ENCODE results near the gene MINPP1. TPM values are rescaled to one million over a fixed set of nuclear protein-coding genes. Genes with fewer than 3 reads are reported as not detected.

Gene MINPP1
- total RNA-seq, 1 experiment from 2014 or later, result 14.3 TPM

DNA sequence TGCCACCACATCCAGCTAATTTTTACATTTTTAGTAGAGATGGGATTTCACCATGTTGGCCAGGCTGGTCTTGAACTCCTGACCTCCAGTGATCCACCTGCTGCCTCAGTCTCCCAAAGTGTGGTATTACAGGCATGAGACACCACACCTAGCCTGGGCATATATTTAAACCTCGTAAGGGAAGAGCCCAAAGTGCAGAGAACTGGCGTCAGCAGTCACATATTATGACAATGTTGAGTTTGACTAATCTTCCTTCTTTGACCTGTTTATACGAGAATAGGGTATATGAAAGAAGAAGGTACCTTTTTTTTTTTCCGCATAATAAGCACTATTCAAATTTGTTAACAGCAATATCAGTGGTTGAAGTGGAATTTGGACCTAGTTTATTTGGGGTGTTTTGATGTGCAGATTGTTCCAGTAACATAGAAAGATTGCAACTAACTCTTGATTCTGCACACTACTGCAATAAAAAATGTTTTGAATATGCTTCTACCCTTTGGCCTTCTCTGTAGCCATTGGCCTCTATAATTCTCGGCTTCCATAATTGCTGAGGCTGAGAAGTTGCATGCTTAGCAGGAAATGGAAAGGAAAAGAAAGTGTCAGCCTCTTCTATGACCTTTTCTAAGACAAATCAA lies 55.9 kb downstream of the MINPP1 start:
- H3F3A ChIP-seq (ENCODE audit: low read length, unreplicated experiment), result no peaks in the 10 kb centered on the region
- peaks cover 3% of the 10 kb centered on the region; the same call in 1 of the 2 replicates for H3K9me3 ChIP-seq (ENCODE audit: low read length)
- no peaks in the 10 kb centered on the region for H4K20me1 ChIP-seq (ENCODE audit: low read length)
- CTCF ChIA-PET, result no interaction called here
- no TSS peak for BruUV-seq (replicated peaks)
- no peaks in the 10 kb centered on the region for H3K36me3 ChIP-seq (ENCODE audit: low read depth, low read length)
- ATAC-seq (no peak), DNase-seq (no peak)
- POLR2A ChIA-PET (ENCODE audit: unreplicated experiment), result no interaction called here
- H3K9ac ChIP-seq (ENCODE audit: low read length), result no peak overlapping the region
- no peaks in the 10 kb centered on the region for H3K27me3 ChIP-seq (ENCODE audit: low read length)
- no peak overlapping the region for H3K27ac ChIP-seq (ENCODE audit: low read length)
- H3K79me2 ChIP-seq (ENCODE audit: low read length), result no peaks in the 10 kb centered on the region
- no peak for TF ChIP-seq EZH2phosphoT487 (IDR thresholded peaks at IDR 0.05; ENCODE audit: borderline replicate concordance, low read length)
- no peak for TF ChIP-seq EZH2 (IDR thresholded peaks at IDR 0.05; ENCODE audit: low read length, unreplicated experiment)
- TF ChIP-seq, protein P1, sequence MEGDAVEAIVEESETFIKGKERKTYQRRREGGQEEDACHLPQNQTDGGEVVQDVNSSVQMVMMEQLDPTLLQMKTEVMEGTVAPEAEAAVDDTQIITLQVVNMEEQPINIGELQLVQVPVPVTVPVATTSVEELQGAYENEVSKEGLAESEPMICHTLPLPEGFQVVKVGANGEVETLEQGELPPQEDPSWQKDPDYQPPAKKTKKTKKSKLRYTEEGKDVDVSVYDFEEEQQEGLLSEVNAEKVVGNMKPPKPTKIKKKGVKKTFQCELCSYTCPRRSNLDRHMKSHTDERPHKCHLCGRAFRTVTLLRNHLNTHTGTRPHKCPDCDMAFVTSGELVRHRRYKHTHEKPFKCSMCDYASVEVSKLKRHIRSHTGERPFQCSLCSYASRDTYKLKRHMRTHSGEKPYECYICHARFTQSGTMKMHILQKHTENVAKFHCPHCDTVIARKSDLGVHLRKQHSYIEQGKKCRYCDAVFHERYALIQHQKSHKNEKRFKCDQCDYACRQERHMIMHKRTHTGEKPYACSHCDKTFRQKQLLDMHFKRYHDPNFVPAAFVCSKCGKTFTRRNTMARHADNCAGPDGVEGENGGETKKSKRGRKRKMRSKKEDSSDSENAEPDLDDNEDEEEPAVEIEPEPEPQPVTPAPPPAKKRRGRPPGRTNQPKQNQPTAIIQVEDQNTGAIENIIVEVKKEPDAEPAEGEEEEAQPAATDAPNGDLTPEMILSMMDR (conservative IDR thresholded peaks at IDR 0.05; ENCODE audit: low read depth, low read length), result no peak
- H3K4me1 ChIP-seq (ENCODE audit: insufficient read depth, low read length), result no peaks in the 10 kb centered on the region
- H3K9me2 ChIP-seq (replicated peaks; ENCODE audit: low read length), result no peaks in the 10 kb centered on the region
- intact Hi-C loops (cut with micrococcal nuclease), result no loop called here
- H2AFZ ChIP-seq (ENCODE audit: low read length), result no peak overlapping the region
- no peak overlapping the region for H3K4me3 ChIP-seq (ENCODE audit: low read length)
- no peak overlapping the region for H3K4me2 ChIP-seq (ENCODE audit: low read length)

DNA sequence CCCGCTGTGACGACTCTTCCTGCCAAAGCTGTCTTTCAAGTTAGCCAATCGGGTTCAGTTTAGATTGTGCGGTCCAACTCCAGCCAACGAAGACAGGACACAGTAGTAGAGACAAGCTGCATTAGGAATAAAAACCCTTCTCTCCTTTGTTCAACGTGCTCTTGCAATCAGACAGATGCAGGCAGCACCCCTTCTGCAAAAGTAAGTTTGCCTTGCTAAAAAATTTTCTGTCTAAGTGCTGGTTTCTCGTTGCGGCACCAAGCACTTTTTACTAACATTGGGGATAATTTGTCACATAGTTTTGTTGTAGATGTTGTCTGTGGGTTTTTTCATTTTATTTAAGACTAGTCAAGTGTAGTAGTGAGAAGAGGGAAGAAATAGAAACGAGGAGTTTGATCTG lies 58.1 kb downstream of the MINPP1 start:
- no peaks in the 10 kb centered on the region for H3K79me2 ChIP-seq (ENCODE audit: low read length)
- H3K27me3 ChIP-seq (ENCODE audit: low read length), result no peaks in the 10 kb centered on the region
- H3K4me2 ChIP-seq (ENCODE audit: low read length), result no peak overlapping the region
- DNase-seq (no peak), ATAC-seq (no peak)
- no peak for TF ChIP-seq EZH2 (IDR thresholded peaks at IDR 0.05; ENCODE audit: low read length, unreplicated experiment)
- TF ChIP-seq, protein P1 (conservative IDR thresholded peaks at IDR 0.05; ENCODE audit: low read depth, low read length), result no peak
- TF ChIP-seq EZH2phosphoT487 (IDR thresholded peaks at IDR 0.05; ENCODE audit: borderline replicate concordance, low read length), result no peak
- no peak overlapping the region for H2AFZ ChIP-seq (ENCODE audit: low read length)
- intact Hi-C loops (cut with micrococcal nuclease), result no loop called here
- ChIA-PET POLR2A (ENCODE audit: unreplicated experiment) (no interaction called here), CTCF (no interaction called here)
- H3F3A ChIP-seq (ENCODE audit: low read length, unreplicated experiment), result no peaks in the 10 kb centered on the region
- H3K9me2 ChIP-seq (replicated peaks; ENCODE audit: low read length), result no peaks in the 10 kb centered on the region
- H3K4me1 ChIP-seq (ENCODE audit: insufficient read depth, low read length), result no peaks in the 10 kb centered on the region
- H3K9ac ChIP-seq (ENCODE audit: low read length), result no peak overlapping the region
- BruUV-seq (replicated peaks), result no TSS peak
- H3K4me3 ChIP-seq (ENCODE audit: low read length), result no peak overlapping the region
- H3K9me3 ChIP-seq (ENCODE audit: low read length), result peaks cover 3% of the 10 kb centered on the region; the same call in 1 of the 2 replicates
- no peaks in the 10 kb centered on the region for H4K20me1 ChIP-seq (ENCODE audit: low read length)
- H3K36me3 ChIP-seq (ENCODE audit: low read depth, low read length), result no peaks in the 10 kb centered on the region
- no peak overlapping the region for H3K27ac ChIP-seq (ENCODE audit: low read length)

DNA sequence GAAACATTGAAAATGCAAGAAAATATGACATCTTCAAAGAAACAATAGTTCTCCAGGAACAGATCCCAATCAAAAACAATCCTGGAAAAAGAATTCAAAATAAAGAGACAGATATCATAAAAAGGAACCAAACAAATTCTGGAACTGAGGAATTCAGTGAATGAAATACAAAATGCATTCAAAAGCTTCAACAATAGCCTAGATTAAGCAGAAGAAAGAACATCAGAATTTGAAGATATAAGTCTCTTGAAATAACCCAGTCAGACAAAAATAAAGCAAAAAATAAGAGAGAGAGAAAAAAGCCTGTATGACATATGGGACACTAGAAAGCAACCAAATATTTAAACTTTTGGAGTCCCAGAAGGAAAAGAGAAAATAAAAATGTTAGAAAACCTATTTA lies 60.3 kb downstream of the MINPP1 start:
- no peak overlapping the region for H2AFZ ChIP-seq (ENCODE audit: low read length)
- ChIA-PET CTCF (no interaction called here), POLR2A (ENCODE audit: unreplicated experiment) (no interaction called here)
- no peaks in the 10 kb centered on the region for H3K4me1 ChIP-seq (ENCODE audit: insufficient read depth, low read length)
- H3K27me3 ChIP-seq (ENCODE audit: low read length), result no peaks in the 10 kb centered on the region
- H3K9me2 ChIP-seq (replicated peaks; ENCODE audit: low read length), result no peaks in the 10 kb centered on the region
- no peak overlapping the region for H3K4me3 ChIP-seq (ENCODE audit: low read length)
- peaks cover 3% of the 10 kb centered on the region; the same call in 1 of the 2 replicates for H3K9me3 ChIP-seq (ENCODE audit: low read length)
- no peak overlapping the region for H3K27ac ChIP-seq (ENCODE audit: low read length)
- no peaks in the 10 kb centered on the region for H3K79me2 ChIP-seq (ENCODE audit: low read length)
- no peaks in the 10 kb centered on the region for H3F3A ChIP-seq (ENCODE audit: low read length, unreplicated experiment)
- no peak for TF ChIP-seq EZH2 (IDR thresholded peaks at IDR 0.05; ENCODE audit: low read length, unreplicated experiment)
- no peak for TF ChIP-seq EZH2phosphoT487 (IDR thresholded peaks at IDR 0.05; ENCODE audit: borderline replicate concordance, low read length)
- TF ChIP-seq, protein P1 (conservative IDR thresholded peaks at IDR 0.05; ENCODE audit: low read depth, low read length), result no peak
- DNase-seq, result no peak
- no peaks in the 10 kb centered on the region for H3K36me3 ChIP-seq (ENCODE audit: low read depth, low read length)
- intact Hi-C loops (cut with micrococcal nuclease), result no loop called here
- ATAC-seq, result no peak
- H4K20me1 ChIP-seq (ENCODE audit: low read length), result no peaks in the 10 kb centered on the region
- H3K4me2 ChIP-seq (ENCODE audit: low read length), result no peak overlapping the region
- BruUV-seq (replicated peaks), result no TSS peak
- H3K9ac ChIP-seq (ENCODE audit: low read length), result no peak overlapping the region

Measured in PC-3 (cell line).